Measurements from ENCODE around the gene MAMDC4.

Gene MAMDC4

DNA sequence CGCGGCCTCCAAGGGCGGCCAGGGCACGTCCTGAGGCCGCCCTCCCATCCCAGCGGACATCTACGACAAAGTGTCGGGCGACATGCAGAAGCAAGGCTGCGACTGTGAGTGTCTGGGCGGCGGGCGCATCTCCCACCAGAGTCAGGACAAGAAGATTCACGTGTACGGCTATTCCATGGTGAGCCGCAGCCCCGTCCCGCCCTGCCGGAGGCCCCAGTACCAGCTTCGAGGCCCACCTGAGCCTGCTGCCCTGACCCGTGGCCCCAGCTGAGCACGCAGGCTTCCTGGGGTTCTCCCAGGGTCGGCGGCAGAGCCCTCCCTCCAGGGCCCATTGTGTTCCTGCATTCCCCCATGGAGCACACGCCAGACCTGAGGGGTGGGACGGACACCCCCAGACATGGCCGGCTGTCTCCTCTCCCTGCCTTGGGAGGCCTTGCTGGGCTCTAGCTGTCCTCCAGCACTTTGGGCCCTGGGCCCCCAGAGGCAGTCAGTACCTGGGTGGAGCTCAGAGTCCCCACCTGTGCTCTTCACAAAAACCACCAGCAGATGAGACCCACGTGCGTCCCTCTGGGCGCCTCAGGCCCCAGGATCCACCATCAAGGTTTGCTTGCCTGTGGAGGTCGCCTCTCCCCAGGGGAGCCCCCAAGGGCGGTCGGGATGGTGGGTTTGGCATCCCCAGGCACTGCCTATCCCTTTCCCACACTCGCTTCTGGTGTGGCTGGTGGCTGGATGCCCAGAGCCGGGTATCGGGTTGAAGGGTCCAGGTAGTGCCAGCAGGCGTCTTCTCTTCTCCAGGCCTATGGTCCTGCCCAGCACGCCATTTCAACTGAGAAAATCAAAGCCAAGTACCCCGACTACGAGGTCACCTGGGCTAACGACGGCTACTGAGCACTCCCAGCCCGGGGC, 1.9 kb upstream of the MAMDC4 start:
- Histone ChIP-seq H3K27me3 (ENCODE audit: control insufficient read depth, insufficient read depth, low read length) (no peaks in the 10 kb centered on the region), H3K27ac (ENCODE audit: low read length) (no peak overlapping the region), H3K4me1 (ENCODE audit: control insufficient read depth, low read depth, low read length) (peaks cover 6% of the 10 kb centered on the region), H3K9ac (ENCODE audit: low read length) (no peak overlapping the region), H3K9me3 (ENCODE audit: control insufficient read depth, low read depth, low read length) (no peaks in the 10 kb centered on the region), H3K36me3 (ENCODE audit: control insufficient read depth, low read depth, low read length) (peaks cover 4% of the 10 kb centered on the region), H3K4me3 (ENCODE audit: low read length) (peak overlapping the region; percentile 71)

DNA sequence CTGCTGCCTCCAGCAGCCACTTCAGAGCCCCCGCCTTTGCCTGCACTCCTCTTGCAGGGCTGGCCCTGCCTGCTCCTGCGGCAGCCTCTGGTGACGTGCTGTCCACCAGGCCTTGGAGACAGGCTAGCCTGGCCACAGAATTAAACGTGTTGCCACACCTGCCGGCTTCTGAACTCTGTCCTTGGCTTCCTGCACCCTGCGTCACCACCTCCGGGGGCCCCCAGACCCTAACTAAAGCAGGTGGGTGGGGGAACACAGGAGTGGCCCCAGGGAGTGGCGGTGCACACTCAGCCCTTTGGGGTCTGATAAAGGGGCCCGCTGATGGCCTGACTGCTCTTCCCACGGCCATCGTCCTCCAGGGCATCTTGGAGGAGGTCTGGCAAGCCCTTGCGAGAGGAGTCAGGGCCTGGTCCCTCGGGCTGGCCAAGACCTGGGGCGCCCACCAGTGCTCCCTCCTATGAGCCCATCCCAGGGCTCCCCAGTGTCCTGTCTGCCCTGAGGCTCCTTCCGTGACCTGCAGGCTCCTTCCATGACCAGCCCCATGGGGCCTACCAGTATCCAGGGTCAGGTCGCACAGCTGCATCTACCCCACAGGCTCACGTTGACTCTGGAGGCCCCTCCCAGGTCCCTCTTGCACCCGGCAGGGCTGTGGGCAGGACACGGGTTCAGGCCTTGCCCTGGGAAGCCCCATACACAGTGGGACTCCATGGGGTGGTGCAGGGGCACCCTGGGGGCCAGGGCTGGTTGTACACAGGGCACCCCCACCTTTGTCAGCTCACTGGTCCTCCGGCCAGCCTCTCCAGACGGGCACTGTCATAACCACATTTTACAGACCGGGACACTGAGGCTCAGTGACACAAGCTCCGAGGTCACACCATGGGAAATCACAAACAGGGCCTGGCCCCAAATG, 1.0 kb upstream of the MAMDC4 start:
- no peak overlapping the region for H3K9ac ChIP-seq (ENCODE audit: low read length)
- H3K36me3 ChIP-seq (ENCODE audit: control insufficient read depth, low read depth, low read length), result peaks cover 4% of the 10 kb centered on the region
- peaks cover 6% of the 10 kb centered on the region for H3K4me1 ChIP-seq (ENCODE audit: control insufficient read depth, low read depth, low read length)
- no peak overlapping the region for H3K27ac ChIP-seq (ENCODE audit: low read length)
- H3K9me3 ChIP-seq (ENCODE audit: control insufficient read depth, low read depth, low read length), result no peaks in the 10 kb centered on the region
- H3K4me3 ChIP-seq (ENCODE audit: low read length), result no peak overlapping the region
- H3K27me3 ChIP-seq (ENCODE audit: control insufficient read depth, insufficient read depth, low read length), result no peaks in the 10 kb centered on the region

DNA sequence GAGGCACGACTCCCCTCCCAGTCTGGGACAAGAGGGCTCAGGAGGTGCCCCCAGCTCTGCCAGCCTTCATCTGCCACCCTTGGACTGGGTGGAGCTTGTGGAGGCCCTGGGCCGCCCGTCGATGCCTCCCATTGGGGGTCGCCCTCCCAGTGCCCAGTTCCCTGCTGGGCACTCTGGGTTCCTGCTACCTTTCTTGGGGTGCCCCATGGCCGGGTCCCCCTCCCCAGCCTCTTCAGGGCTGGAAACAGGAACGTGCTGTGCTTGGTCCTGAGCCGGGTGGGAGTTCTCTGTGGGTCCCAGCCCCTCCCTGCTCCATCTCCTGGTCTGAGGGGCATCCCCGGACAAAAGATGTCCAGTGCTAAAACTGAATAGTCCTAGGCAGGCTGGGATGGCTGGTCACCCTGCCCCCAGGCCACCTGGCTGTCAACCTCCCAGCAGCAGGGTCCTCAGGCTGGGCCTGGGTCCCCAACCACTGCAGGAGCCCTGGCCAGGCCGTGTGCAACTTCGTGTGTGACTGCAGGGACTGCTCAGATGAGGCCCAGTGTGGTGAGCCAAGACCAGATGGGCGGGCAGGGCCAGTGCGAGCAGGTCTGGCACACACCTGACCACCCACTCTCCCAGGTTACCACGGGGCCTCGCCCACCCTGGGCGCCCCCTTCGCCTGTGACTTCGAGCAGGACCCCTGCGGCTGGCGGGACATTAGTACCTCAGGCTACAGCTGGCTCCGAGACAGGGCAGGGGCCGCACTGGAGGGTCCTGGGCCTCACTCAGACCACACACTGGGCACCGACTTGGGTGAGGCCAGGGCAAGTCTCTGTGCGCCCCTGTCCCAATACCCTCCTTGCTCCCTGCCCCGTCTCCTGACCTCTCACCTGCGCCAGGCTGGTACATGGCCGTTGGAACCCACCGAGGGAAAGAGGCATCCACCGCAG, 784 bp downstream of the MAMDC4 start:
- Histone ChIP-seq H3K4me1 (ENCODE audit: control insufficient read depth, low read depth, low read length) (peaks cover 6% of the 10 kb centered on the region), H3K9me3 (ENCODE audit: control insufficient read depth, low read depth, low read length) (no peaks in the 10 kb centered on the region), H3K27me3 (ENCODE audit: control insufficient read depth, insufficient read depth, low read length) (no peaks in the 10 kb centered on the region), H3K27ac (ENCODE audit: low read length) (no peak overlapping the region), H3K9ac (ENCODE audit: low read length) (no peak overlapping the region), H3K4me3 (ENCODE audit: low read length) (no peak overlapping the region), H3K36me3 (ENCODE audit: control insufficient read depth, low read depth, low read length) (peaks cover 4% of the 10 kb centered on the region)

DNA sequence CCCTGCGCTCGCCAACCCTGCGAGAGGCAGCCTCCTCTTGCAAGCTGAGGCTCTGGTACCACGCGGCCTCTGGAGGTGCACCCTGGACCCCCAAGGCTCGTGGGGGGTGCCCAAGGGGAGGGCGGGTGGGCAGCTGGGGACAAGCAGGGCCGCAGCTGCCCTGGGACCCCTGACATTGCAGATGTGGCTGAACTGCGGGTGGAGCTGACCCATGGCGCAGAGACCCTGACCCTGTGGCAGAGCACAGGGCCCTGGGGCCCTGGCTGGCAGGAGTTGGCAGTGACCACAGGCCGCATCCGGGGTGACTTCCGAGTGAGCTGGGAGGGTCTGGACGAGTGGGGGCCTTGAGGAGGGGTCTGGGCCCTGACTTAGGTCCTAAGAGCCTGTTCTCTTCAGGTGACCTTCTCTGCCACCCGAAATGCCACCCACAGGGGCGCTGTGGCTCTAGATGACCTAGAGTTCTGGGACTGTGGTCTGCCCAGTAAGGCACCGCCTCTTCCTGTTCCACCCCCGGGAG, 1.5 kb downstream of the MAMDC4 start:
- Histone ChIP-seq H3K4me1 (ENCODE audit: control insufficient read depth, low read depth, low read length) (peaks cover 6% of the 10 kb centered on the region), H3K27ac (ENCODE audit: low read length) (no peak overlapping the region), H3K36me3 (ENCODE audit: control insufficient read depth, low read depth, low read length) (peaks cover 4% of the 10 kb centered on the region), H3K9ac (ENCODE audit: low read length) (no peak overlapping the region), H3K4me3 (ENCODE audit: low read length) (no peak overlapping the region), H3K27me3 (ENCODE audit: control insufficient read depth, insufficient read depth, low read length) (no peaks in the 10 kb centered on the region), H3K9me3 (ENCODE audit: control insufficient read depth, low read depth, low read length) (no peaks in the 10 kb centered on the region)

DNA sequence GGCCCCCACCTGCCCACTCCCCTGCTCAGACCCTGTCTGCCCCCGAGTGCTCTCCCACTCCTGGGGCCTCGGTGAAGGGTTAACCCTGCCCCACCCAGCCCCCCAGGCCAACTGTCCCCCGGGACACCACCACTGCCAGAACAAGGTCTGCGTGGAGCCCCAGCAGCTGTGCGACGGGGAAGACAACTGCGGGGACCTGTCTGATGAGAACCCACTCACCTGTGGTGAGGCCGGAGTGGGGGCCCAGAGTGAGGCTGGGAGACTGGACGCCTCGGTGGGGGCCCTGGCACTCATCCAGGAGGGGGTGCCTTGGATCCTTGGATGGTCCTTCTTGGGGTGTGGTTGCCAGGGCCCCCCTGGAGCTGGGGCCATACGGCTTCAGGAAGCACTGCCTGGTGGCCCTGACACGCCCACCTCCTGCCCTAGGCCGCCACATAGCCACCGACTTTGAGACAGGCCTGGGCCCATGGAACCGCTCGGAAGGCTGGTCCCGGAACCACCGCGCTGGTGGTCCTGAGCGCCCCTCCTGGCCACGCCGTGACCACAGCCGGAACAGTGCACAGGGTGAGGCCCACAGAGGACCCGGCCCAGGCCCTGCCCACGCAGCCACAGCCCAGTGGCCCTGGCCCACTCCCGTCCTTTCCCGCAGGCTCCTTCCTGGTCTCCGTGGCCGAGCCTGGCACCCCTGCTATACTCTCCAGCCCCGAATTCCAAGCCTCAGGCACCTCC, 2.1 kb downstream of the MAMDC4 start:
- Histone ChIP-seq H3K4me1 (ENCODE audit: control insufficient read depth, low read depth, low read length) (peaks cover 6% of the 10 kb centered on the region), H3K9me3 (ENCODE audit: control insufficient read depth, low read depth, low read length) (no peaks in the 10 kb centered on the region), H3K27me3 (ENCODE audit: control insufficient read depth, insufficient read depth, low read length) (no peaks in the 10 kb centered on the region), H3K4me3 (ENCODE audit: low read length) (no peak overlapping the region), H3K27ac (ENCODE audit: low read length) (no peak overlapping the region), H3K9ac (ENCODE audit: low read length) (no peak overlapping the region), H3K36me3 (ENCODE audit: control insufficient read depth, low read depth, low read length) (peaks cover 4% of the 10 kb centered on the region)

- Histone ChIP-seq H3K27me3 (ENCODE audit: control insufficient read depth, insufficient read depth, low read length) (no peaks in the 10 kb centered on the region), H3K36me3 (ENCODE audit: control insufficient read depth, low read depth, low read length) (peaks cover 4% of the 10 kb centered on the region), H3K27ac (ENCODE audit: low read length) (no peak overlapping the region), H3K9me3 (ENCODE audit: control insufficient read depth, low read depth, low read length) (no peaks in the 10 kb centered on the region), H3K4me3 (ENCODE audit: low read length) (no peak overlapping the region), H3K4me1 (ENCODE audit: control insufficient read depth, low read depth, low read length) (peaks cover 3% of the 10 kb centered on the region), H3K9ac (ENCODE audit: low read length) (no peak overlapping the region)
Measured at GRCh38 chr9:136854842-136855460, 2.8 kb downstream of the MAMDC4 start.

DNA sequence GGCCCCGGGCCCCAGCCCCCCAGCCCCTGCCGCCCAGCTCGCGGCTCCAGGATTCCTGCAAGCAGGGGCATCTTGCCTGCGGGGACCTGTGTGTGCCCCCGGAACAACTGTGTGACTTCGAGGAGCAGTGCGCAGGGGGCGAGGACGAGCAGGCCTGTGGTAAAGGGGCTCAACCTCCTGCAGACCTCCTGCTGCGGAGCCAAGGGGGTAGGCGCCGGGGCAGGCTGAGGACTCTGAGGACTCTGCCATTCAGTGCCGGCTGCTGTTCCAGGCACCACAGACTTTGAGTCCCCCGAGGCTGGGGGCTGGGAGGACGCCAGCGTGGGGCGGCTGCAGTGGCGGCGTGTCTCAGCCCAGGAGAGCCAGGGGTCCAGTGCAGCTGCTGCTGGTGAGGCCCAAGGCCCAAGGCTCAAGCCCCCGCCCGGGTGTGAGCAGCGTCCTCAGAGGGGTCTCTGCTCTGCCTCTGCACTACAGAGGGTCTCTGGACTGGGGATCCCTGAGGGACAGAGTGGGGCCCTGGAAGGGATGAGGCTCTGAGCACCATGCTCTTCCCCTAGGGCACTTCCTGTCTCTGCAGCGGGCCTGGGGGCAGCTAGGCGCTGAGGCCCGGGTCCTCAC, 3.4 kb downstream of the MAMDC4 start:
- Histone ChIP-seq H3K9ac (ENCODE audit: low read length) (no peak overlapping the region), H3K27me3 (ENCODE audit: control insufficient read depth, insufficient read depth, low read length) (no peaks in the 10 kb centered on the region), H3K9me3 (ENCODE audit: control insufficient read depth, low read depth, low read length) (no peaks in the 10 kb centered on the region), H3K4me1 (ENCODE audit: control insufficient read depth, low read depth, low read length) (no peaks in the 10 kb centered on the region), H3K36me3 (ENCODE audit: control insufficient read depth, low read depth, low read length) (peaks cover 3% of the 10 kb centered on the region), H3K4me3 (ENCODE audit: low read length) (no peak overlapping the region), H3K27ac (ENCODE audit: low read length) (no peak overlapping the region)

GRCh38 chr9:136856079-136856476, 3.9 kb downstream of the MAMDC4 start:
- no peak overlapping the region for H3K27ac ChIP-seq (ENCODE audit: low read length)
- no peak overlapping the region for H3K4me3 ChIP-seq (ENCODE audit: low read length)
- H3K27me3 ChIP-seq (ENCODE audit: control insufficient read depth, insufficient read depth, low read length), result no peaks in the 10 kb centered on the region
- peaks cover 4% of the 10 kb centered on the region for H3K36me3 ChIP-seq (ENCODE audit: control insufficient read depth, low read depth, low read length)
- no peaks in the 10 kb centered on the region for H3K9me3 ChIP-seq (ENCODE audit: control insufficient read depth, low read depth, low read length)
- H3K4me1 ChIP-seq (ENCODE audit: control insufficient read depth, low read depth, low read length), result no peaks in the 10 kb centered on the region
- no peak overlapping the region for H3K9ac ChIP-seq (ENCODE audit: low read length)

DNA sequence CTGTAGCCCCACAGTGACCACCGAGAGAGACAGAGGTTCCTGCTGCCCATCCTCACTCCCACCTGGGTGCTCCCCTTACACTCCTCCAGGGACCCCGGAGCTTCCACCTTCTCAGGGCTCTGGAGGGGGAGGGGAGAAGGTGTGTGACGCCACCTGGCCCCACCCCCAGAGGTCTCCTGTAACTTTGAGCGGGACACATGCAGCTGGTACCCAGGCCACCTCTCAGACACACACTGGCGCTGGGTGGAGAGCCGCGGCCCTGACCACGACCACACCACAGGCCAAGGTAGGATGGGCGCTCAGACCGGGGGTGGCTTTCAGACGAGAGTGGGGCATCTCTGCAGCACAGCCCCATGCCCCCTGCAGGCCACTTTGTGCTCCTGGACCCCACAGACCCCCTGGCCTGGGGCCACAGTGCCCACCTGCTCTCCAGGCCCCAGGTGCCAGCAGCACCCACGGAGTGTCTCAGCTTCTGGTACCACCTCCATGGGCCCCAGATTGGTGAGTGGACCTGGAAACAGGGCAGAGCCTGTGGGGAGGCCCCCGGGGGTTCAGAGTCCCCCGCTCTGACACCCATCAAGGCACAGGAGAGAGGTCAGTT, 4.5 kb downstream of the MAMDC4 start:
- H3K4me1 ChIP-seq (ENCODE audit: control insufficient read depth, low read depth, low read length), result no peaks in the 10 kb centered on the region
- no peaks in the 10 kb centered on the region for H3K27me3 ChIP-seq (ENCODE audit: control insufficient read depth, insufficient read depth, low read length)
- no peak overlapping the region for H3K9ac ChIP-seq (ENCODE audit: low read length)
- H3K27ac ChIP-seq (ENCODE audit: low read length), result no peak overlapping the region
- H3K36me3 ChIP-seq (ENCODE audit: control insufficient read depth, low read depth, low read length), result peaks cover 10% of the 10 kb centered on the region
- no peaks in the 10 kb centered on the region for H3K9me3 ChIP-seq (ENCODE audit: control insufficient read depth, low read depth, low read length)
- no peak overlapping the region for H3K4me3 ChIP-seq (ENCODE audit: low read length)
